HG02852 (cell line): ENCODE results near the gene PPP1R2.
"Not testable (repeated sequence)": the region's sequence is repeated elsewhere in the genome, so short reads cannot be mapped to it uniquely, and the experiment has no call there.

ENCODE experiments used
- ATAC-seq: cut with Tn5 transposase; IDR thresholded peaks from one replicate; pipeline ENCODE4 v1.9.1; 2021; ENCODE audit warnings: mild to moderate bottlenecking, moderate library complexity; ENCODE audit not compliant: unreplicated experiment

The PPP1R2 gene

GRCh38 chr3:195540027-195540426 is 3.1 kb downstream of the PPP1R2 start:
- ATAC-seq, result no peak

DNA sequence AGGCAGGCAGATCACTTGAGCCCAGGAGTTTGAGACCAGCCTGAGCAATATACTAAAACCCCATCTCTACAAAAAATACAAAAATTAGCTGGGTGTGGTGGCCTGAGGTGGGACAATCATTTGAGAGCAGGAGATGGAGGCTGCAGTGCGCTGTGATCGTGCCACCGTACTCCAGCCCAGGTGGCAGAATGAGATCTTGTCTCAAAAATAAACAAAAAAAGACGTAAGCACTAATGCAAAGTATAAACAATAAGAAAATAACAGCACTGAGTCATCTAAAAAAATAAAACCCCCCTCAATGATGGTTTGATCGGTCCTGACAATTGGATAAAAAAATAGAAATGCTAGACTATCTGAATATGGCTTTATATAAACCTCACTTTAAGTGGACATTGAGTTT is 3.6 kb downstream of the PPP1R2 start:
- no peak for ATAC-seq

DNA sequence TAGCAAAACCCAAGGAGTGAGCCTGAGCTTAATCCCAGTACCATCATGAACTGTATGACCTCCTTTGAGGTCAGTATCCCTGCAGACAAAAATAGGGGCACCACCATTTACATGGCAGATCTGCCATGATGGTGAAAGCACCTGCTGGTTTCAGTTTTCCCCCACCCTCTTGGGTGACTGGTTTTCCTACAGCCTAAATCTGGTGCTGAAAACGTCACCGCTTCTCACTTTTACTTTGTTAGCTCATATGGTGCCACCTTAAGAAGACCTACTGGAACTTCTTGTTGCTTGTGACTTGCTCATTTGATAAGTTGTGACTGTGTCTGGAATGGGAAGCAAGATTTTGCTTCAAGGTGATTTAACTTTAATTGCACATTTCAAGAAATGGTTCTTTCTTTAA is 5.1 kb downstream of the PPP1R2 start:
- peak; percentile 68 for ATAC-seq

GRCh38 chr3:195535293-195535692 is 7.8 kb downstream of the PPP1R2 start:
- ATAC-seq, result no peak

- ATAC-seq, result no peak
Measured at GRCh38 chr3:195532834-195533233, 10.3 kb downstream of the PPP1R2 start.

DNA sequence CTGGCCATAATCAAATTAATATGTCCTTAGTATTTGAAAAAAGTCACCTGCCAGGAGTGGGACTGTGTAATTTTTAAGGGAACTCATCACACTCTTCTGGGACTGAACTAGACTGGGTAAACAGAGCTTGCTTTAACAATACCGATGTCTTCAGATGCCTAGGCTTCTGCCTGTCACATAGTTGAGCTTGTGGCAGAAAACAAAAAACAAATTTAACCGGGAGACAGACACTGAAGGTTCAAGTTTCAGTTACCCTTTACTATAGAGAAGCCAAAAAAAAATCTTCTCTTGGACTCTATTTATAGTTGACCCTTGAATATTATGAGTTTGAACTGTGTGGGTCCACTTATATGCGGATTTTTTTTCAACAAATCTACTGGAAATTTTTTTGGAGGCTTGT is 10.8 kb downstream of the PPP1R2 start:
- ATAC-seq, result no peak

GRCh38 chr3:195531683-195532082 is 11.4 kb downstream of the PPP1R2 start:
- ATAC-seq, result no peak

DNA sequence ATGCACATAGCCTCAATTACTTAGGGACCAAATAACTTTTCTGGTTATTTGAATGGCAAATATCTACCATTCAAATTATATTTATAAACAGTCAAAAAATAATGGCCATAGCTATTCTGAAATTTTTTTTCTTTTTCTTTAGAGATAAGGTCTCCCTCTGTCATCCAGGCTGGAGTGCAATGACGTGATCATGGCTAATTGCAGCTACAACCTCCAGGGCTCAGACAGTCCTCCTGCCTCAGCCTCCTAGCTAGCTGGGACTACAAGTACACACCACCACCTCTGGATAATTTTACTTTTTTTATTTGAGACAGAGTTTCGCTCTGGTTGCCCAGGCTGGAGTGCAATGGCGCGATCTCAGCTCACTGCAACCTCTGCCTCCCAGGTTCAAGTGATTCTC is 16.6 kb downstream of the PPP1R2 start:
- ATAC-seq, result no peak

- no peak for ATAC-seq
Measured at GRCh38 chr3:195524171-195524896, 18.8 kb downstream of the PPP1R2 start.

DNA sequence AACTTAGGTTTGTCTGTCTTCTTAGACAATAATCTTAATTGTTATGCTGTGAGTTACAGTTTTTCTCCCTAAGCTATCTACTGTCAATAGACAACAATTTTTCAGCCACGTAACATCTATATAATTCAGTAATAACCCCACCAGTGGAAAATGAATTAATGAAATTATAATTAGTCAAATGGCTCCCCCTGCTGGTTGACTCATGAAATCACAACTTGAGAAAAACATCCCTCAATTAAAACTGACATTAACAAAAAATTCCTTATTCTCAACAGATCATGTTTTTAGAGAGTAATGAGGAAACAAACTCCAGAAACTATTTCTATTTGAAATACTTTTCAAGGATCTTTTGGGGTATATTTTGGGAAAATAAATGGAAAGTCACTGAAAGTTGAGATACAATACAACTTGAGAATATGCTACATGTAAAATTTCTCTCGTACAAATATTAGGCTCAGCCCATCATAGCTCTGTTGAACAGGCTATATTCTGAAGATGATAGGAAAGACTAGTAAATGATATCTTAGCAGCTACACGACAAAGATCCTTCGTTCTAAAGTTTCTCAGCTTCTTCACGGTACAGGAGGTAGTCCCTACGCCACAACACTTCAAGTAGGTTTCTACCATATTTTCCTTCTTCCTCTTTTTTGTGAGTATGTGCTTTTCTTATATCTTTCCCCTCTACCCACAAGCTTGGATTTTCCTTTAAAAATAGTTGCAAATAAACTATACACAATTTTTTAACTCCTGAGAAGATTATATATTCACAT is 20.7 kb downstream of the PPP1R2 start:
- no peak for ATAC-seq

- no peak for ATAC-seq
Measured at GRCh38 chr3:195517030-195517429, 26.1 kb downstream of the PPP1R2 start.

- not testable (repeated sequence) for ATAC-seq
Measured at GRCh38 chr3:195514610-195515235, 28.4 kb downstream of the PPP1R2 start.

- no peak for ATAC-seq
Measured at GRCh38 chr3:195512798-195513345, 30.3 kb downstream of the PPP1R2 start.

GRCh38 chr3:195511136-195511535 is 32.0 kb downstream of the PPP1R2 start:
- ATAC-seq, result no peak

DNA sequence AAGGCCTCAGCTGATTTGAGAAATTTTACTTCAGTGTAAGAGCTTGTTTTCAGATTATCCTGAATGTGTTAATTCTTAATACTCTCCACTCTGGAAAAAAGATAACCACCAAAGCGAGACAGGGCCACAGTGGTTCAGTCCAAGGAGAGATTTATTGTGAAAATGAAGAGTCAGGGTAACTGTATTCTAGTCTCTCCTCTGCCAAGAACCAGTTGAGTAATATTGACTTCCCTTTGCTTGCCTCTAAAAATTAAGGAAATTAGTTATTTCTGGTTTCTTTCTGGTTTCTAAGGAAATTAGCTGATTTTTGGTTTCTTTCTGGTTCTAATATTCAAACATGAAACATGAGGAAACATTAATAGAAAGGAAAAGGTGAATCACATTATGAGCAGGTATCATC is 34.9 kb downstream of the PPP1R2 start:
- ATAC-seq, result no peak

DNA sequence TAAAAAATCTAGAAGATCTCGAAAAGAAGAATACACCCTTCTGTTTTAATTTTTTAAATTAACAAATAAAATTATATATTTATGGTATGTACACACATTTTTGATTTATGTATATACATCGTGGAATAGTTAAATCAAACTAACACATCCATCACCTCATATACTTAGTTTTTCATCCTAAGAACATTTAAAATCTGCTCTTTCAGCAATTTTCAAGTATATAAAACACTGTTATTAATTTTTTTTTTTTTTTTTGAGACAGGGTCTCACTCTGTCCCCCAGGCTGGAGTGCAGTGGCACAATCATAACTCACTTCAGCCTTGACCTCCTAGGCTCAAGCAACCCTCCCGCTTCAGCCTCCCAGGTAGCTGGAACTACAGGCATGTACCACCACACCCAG is 67.5 kb downstream of the PPP1R2 start:
- ATAC-seq, result no peak

GRCh38 chr3:195475116-195475515 is 68.0 kb downstream of the PPP1R2 start:
- not testable (repeated sequence) for ATAC-seq

GRCh38 chr3:195468841-195469240 is 74.3 kb downstream of the PPP1R2 start:
- ATAC-seq, result no peak

DNA sequence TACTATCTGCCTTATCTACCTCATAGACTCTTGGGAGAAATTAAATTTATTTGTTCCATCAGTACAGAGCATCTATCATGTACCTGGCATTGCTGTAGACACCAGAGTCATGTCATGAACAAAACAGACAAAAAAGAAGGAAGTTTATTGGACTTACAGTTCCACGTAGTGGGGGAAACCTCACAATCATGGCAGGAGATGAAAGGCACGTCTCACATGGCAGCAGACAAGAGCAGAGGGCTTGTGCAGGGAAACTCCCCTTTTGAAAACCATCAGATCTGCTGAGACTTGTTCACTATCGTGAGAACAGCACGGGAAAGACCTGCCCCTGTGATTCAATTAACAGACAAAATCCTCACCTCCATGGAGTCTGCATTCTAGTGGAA is 74.7 kb downstream of the PPP1R2 start:
- ATAC-seq, result no peak

GRCh38 chr3:195467641-195468390 is 75.3 kb downstream of the PPP1R2 start:
- no peak for ATAC-seq

DNA sequence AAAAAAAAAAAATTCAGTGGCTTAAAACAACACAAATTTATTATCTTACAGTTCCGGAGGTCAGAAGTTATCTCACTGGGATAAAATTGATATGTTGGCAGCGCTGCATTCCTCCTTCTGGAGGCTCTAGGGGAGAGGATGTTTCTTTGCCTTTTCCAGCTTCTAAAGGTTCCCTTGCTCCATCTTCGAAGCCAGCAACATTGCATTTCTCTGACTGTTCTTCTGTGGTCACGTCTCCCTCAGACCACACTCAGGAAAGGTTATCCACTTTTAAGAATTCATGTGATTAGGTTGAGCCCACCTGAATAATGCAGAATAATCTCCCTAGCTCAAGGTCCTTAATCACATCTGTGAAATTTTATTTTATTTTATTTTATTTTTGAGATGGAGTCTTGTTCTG is 76.9 kb downstream of the PPP1R2 start:
- no peak for ATAC-seq
